PC-3 (cell line): Measurements from ENCODE around the gene OR51I2. TPM values are rescaled to one million over a fixed set of nuclear protein-coding genes. Genes with fewer than 3 reads are reported as not detected.

Source experiments
- ATAC-seq: fragments of 200-7000 bp; cut with Tn5 transposase; 2 replicates; pipeline ENCODE4 v1.9.1; 2020; ENCODE audit warnings: mild to moderate bottlenecking, moderate library complexity
- BruUV-seq: library from RNA; stranded (reverse); fragments of 400-500 nt; replicated peaks from 2 replicates; lab custom pipeline; 2021; lab: Mats Ljungman, UMichigan
- CTCF ChIA-PET: fragments of 300-600 bp; sonication (Branson Sonifier 250); formaldehyde crosslinking; loops from one replicate; lab custom pipeline; 2022; ENCODE audit warnings: antibody characterized with exemption; lab: Charles Lee
- POLR2A ChIA-PET: fragments of 300-600 bp; sonication (Branson Sonifier 250); formaldehyde crosslinking; loops from one replicate; lab custom pipeline; 2022; ENCODE audit warnings: antibody characterized with exemption; ENCODE audit not compliant: unreplicated experiment; lab: Charles Lee
- DNase-seq: peaks from one replicate; pipeline ENCODE4 v3.0.0-alpha.2; 2015
- H2AFZ ChIP-seq: fragments of 300-600 bp; sonication (generic); 2 replicates; pipeline ENCODE4 v1.6.0; 2016; ENCODE audit warnings: antibody characterized with exemption, low read length
- H3F3A ChIP-seq: fragments of 300-600 bp; sonication (generic); one replicate; pipeline ENCODE4 v1.6.0; 2017; ENCODE audit warnings: antibody characterized with exemption, low read length, control low read depth, mild to moderate bottlenecking; ENCODE audit not compliant: unreplicated experiment
- H3K27ac ChIP-seq: fragments of 300-600 bp; sonication (generic); 2 replicates; pipeline ENCODE4 v1.5.1; 2016; ENCODE audit warnings: mild to moderate bottlenecking, low read length
- H3K27me3 ChIP-seq: fragments of 300-600 bp; sonication (generic); 2 replicates; pipeline ENCODE4 v1.6.1; 2016; ENCODE audit warnings: low read length, mixed read lengths
- H3K36me3 ChIP-seq: fragments of 300-600 bp; sonication (generic); 2 replicates; pipeline ENCODE4 v1.6.1; 2016; ENCODE audit warnings: low read depth, mixed run types, low read length, mixed read lengths
- H3K4me1 ChIP-seq: fragments of 300-600 bp; sonication (generic); 2 replicates; pipeline ENCODE4 v1.5.1; 2016; ENCODE audit warnings: low read length; ENCODE audit not compliant: insufficient read depth
- H3K4me2 ChIP-seq: fragments of 300-600 bp; sonication (generic); 2 replicates; pipeline ENCODE4 v1.6.0; 2016; ENCODE audit warnings: low read length
- H3K4me3 ChIP-seq: fragments of 300-600 bp; sonication (generic); 2 replicates; pipeline ENCODE4 v1.5.1; 2016; ENCODE audit warnings: mild to moderate bottlenecking, low read length, mixed read lengths
- H3K79me2 ChIP-seq: fragments of 300-600 bp; sonication (generic); 2 replicates; pipeline ENCODE4 v1.6.1; 2017; ENCODE audit warnings: low read length, mixed read lengths
- H3K9ac ChIP-seq: fragments of 300-600 bp; sonication (generic); 2 replicates; pipeline ENCODE4 v1.6.0; 2016; ENCODE audit warnings: mild to moderate bottlenecking, low read length
- H3K9me2 ChIP-seq: fragments of 300-600 bp; sonication (generic); replicated peaks from 2 replicates; pipeline ENCODE4 v1.6.1; 2016; ENCODE audit warnings: mixed run types, low read length, mixed read lengths
- H3K9me3 ChIP-seq: fragments of 300-600 bp; sonication (generic); 2 replicates; pipeline ENCODE4 v1.6.1; 2016; ENCODE audit warnings: low read length, mixed read lengths
- H4K20me1 ChIP-seq: fragments of 300-600 bp; sonication (generic); 2 replicates; pipeline ENCODE4 v1.6.1; 2016; ENCODE audit warnings: low read length, mixed read lengths
- EZH2 ChIP-seq: fragments of 300-600 bp; sonication (generic); IDR thresholded peaks from one replicate; pipeline ENCODE4 v1.6.1; 2017; ENCODE audit warnings: antibody characterized with exemption, mild to moderate bottlenecking, low read length; ENCODE audit not compliant: unreplicated experiment
- EZH2phosphoT487 ChIP-seq: fragments of 300-600 bp; sonication (generic); IDR thresholded peaks from 2 replicates; pipeline ENCODE4 v1.6.1; 2018; ENCODE audit warnings: mild to moderate bottlenecking, antibody characterized with exemption, low read length, borderline replicate concordance
- intact Hi-C: fragments of 100-400 bp; cut with micrococcal nuclease; formaldehyde crosslinking; loops from 2 replicates; pipeline ENCODE4 v1.9.0; 2023
- total RNA-seq: library from RNA; depleted of rRNA; stranded (reverse); fragments of >200 nt; gene quantifications from 2 replicates; pipeline ENCODE4 v1.2.3, GENCODE V29; 2014
- TF ChIP-seq, protein P1 (sequence below): fragments of 300-600 bp; sonication (generic); conservative IDR thresholded peaks from 2 replicates; pipeline ENCODE4 v1.5.1; 2017; ENCODE audit warnings: antibody characterized with exemption, low read depth, mild to moderate bottlenecking, low read length

Gene OR51I2
- total RNA-seq, 1 experiment from 2014 or later, result not detected

DNA sequence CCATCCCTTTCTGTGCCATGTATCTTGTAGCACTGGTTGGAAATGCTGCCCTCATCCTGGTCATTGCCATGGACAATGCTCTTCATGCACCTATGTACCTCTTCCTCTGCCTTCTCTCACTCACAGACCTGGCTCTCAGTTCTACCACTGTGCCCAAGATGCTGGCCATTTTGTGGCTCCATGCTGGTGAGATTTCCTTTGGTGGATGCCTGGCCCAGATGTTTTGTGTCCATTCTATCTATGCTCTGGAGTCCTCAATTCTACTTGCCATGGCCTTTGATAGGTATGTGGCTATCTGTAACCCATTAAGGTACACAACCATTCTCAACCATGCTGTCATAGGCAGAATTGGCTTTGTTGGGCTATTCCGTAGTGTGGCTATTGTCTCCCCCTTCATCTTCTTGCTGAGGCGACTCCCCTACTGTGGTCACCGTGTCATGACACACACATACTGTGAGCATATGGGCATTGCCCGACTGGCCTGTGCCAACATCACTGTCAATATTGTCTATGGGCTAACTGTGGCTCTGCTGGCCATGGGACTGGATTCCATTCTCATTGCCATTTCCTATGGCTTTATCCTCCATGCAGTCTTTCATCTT is 39.8 kb downstream of the OR51I2 start:
- no peaks in the 10 kb centered on the region for H4K20me1 ChIP-seq
- ATAC-seq, result no peak
- TF ChIP-seq, protein P1, sequence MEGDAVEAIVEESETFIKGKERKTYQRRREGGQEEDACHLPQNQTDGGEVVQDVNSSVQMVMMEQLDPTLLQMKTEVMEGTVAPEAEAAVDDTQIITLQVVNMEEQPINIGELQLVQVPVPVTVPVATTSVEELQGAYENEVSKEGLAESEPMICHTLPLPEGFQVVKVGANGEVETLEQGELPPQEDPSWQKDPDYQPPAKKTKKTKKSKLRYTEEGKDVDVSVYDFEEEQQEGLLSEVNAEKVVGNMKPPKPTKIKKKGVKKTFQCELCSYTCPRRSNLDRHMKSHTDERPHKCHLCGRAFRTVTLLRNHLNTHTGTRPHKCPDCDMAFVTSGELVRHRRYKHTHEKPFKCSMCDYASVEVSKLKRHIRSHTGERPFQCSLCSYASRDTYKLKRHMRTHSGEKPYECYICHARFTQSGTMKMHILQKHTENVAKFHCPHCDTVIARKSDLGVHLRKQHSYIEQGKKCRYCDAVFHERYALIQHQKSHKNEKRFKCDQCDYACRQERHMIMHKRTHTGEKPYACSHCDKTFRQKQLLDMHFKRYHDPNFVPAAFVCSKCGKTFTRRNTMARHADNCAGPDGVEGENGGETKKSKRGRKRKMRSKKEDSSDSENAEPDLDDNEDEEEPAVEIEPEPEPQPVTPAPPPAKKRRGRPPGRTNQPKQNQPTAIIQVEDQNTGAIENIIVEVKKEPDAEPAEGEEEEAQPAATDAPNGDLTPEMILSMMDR, result no peak
- TF ChIP-seq EZH2phosphoT487, result no peak
- no peak for TF ChIP-seq EZH2
- H3K27ac ChIP-seq, result no peak overlapping the region
- peaks cover 9% of the 10 kb centered on the region; the same call in 1 of the 2 replicates for H3K27me3 ChIP-seq
- intact Hi-C loops, result no loop called here
- no peak overlapping the region for H3K9ac ChIP-seq
- H3K4me1 ChIP-seq, result no peaks in the 10 kb centered on the region
- no peak for DNase-seq
- no peaks in the 10 kb centered on the region for H3K9me2 ChIP-seq
- H3K4me3 ChIP-seq, result no peak overlapping the region
- H3K9me3 ChIP-seq, result no peaks in the 10 kb centered on the region
- CTCF ChIA-PET, result no interaction called here
- no peaks in the 10 kb centered on the region for H3K79me2 ChIP-seq
- POLR2A ChIA-PET, result no interaction called here
- H3K4me2 ChIP-seq, result no peak overlapping the region
- no peaks in the 10 kb centered on the region for H3K36me3 ChIP-seq
- no peak overlapping the region for H2AFZ ChIP-seq
- no TSS peak for BruUV-seq
- no peaks in the 10 kb centered on the region for H3F3A ChIP-seq

DNA sequence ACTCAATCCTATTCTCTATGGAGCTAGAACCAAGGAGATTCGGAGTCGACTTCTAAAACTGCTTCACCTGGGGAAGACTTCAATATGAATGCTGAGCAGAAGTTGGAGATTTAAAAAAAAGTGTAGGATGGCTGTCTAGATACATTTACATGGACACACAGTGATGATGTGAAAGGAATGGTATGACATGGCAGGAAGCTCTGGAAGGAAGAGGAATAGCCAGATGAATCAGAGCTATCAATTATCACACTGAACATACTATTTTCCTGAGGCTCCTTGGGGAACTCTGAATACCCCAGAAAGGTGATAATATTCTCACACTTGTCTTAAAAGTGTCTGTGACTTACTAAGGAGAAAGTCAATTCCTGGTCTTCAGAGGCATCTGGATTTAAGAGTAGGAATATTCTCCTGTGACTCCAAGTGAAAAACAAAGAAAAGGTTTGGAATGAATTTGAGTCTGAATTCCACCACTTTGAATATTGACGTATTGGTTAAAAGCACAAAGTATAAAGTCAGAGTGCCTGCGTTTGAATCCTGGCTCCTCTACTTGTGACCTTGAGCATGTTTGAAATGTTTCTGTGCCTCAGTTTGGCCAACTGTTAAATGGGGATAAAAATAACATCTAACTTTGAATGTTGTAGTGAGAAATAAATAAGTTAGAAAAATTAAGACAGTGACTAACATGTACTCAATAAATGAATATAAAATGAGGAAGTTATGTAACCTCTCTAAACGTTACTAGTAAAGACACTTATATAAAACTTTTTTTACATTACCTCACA is 40.6 kb downstream of the OR51I2 start:
- no peak for DNase-seq
- Histone ChIP-seq H3K36me3 (no peaks in the 10 kb centered on the region), H3K27ac (no peak overlapping the region), H3K79me2 (no peaks in the 10 kb centered on the region), H3K9ac (no peak overlapping the region), H3F3A (no peaks in the 10 kb centered on the region), H4K20me1 (no peaks in the 10 kb centered on the region), H3K27me3 (peaks cover 9% of the 10 kb centered on the region; the same call in 1 of the 2 replicates), H3K4me2 (no peak overlapping the region), H3K9me3 (no peaks in the 10 kb centered on the region), H2AFZ (no peak overlapping the region), H3K4me1 (no peaks in the 10 kb centered on the region), H3K4me3 (no peak overlapping the region), H3K9me2 (no peaks in the 10 kb centered on the region)
- ATAC-seq, result no peak
- TF ChIP-seq EZH2phosphoT487 (no peak), EZH2 (no peak)
- TF ChIP-seq, protein P1, result no peak
- intact Hi-C loops, result no loop called here
- no TSS peak for BruUV-seq
- POLR2A ChIA-PET, result no interaction called here
- CTCF ChIA-PET, result no interaction called here

DNA sequence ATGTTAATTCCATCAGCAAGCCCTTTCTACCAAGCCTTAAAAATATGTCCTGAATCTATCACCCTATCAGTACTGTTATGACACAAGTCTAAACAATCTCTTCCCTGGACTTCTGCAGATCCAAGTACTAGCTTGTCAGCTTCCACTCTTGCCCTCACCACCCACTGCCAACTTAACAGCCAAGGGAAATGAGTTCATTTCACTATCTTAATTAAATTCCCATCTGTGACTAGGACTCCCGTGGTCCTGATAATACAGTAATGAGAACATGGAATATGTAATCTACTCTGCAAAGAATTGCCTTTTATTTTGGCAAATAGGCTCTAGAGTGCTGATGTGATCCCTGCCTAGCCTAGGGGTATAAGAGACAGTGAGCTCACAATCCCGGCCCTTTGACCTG is 50.5 kb downstream of the OR51I2 start:
- Histone ChIP-seq H3K4me2 (no peak overlapping the region), H3K36me3 (no peaks in the 10 kb centered on the region), H2AFZ (no peak overlapping the region), H3K9ac (no peak overlapping the region), H3K4me3 (no peak overlapping the region), H3K27ac (no peak overlapping the region), H3K27me3 (peaks cover 26% of the 10 kb centered on the region; the same call in 1 of the 2 replicates), H3K9me3 (no peaks in the 10 kb centered on the region), H4K20me1 (no peaks in the 10 kb centered on the region), H3K9me2 (no peaks in the 10 kb centered on the region), H3K4me1 (no peaks in the 10 kb centered on the region), H3K79me2 (no peaks in the 10 kb centered on the region), H3F3A (no peaks in the 10 kb centered on the region)
- no peak for DNase-seq
- no TSS peak for BruUV-seq
- ChIA-PET CTCF (no interaction called here), POLR2A (no interaction called here)
- intact Hi-C loops, result no loop called here
- no peak for ATAC-seq
- TF ChIP-seq, protein P1, result no peak
- TF ChIP-seq EZH2 (no peak), EZH2phosphoT487 (no peak)
